ENCODE measurements around the gene FBXL22.

Gene FBXL22

GRCh38 chr15:63595065-63595464, 2.1 kb upstream of the FBXL22 start:
- H2AFZ ChIP-seq (ENCODE audit: low read length): no peak overlapping the region
- TF ChIP-seq EZH2phosphoT487 (IDR thresholded peaks at IDR 0.05; ENCODE audit: low read length) (no peak), EZH2 (optimal IDR thresholded peaks at IDR 0.05; ENCODE audit: low read depth, low read length) (no peak), CTCF (IDR thresholded peaks at IDR 0.05; ENCODE audit: low read length) (no peak)
- H3K9me3 ChIP-seq (replicated peaks; ENCODE audit: insufficient read depth, low read length): no peaks in the 10 kb centered on the region
- no peak overlapping the region for H3K27ac ChIP-seq (ENCODE audit: low read length)
- H4K20me1 ChIP-seq (ENCODE audit: insufficient read depth, low read length): no peaks in the 10 kb centered on the region
- H3K4me2 ChIP-seq (ENCODE audit: low read depth, low read length): no peak overlapping the region
- no peak overlapping the region for H3K4me3 ChIP-seq (ENCODE audit: low read length)
- H3K4me1 ChIP-seq (ENCODE audit: low read length): 0 out of 2 replicates have a peak, but pooled peaks cover 4% of the 10 kb centered on the region
- H3K36me3 ChIP-seq (replicated peaks; ENCODE audit: insufficient read depth, low read length): peaks cover 8% of the 10 kb centered on the region; the same call in 1 of the 2 replicates
- no peaks in the 10 kb centered on the region; the same call in 1 of the 2 replicates for H3K79me2 ChIP-seq (ENCODE audit: low read length)
- peaks cover 8% of the 10 kb centered on the region; the same call in 1 of the 2 replicates for H3F3A ChIP-seq (ENCODE audit: insufficient read depth, low read length)
- no peak overlapping the region for H3K9ac ChIP-seq (ENCODE audit: low read length)
- H3K9me2 ChIP-seq (replicated peaks; ENCODE audit: insufficient read depth, low read length): no peaks in the 10 kb centered on the region
- no peaks in the 10 kb centered on the region for H3K27me3 ChIP-seq (replicated peaks; ENCODE audit: insufficient read depth, low read length)
- no peak for DNase-seq

GRCh38 chr15:63595688-63596087, 1.5 kb upstream of the FBXL22 start:
- H3F3A ChIP-seq (ENCODE audit: insufficient read depth, low read length): peaks cover 12% of the 10 kb centered on the region; the same call in 1 of the 2 replicates
- H2AFZ ChIP-seq (ENCODE audit: low read length): no peak overlapping the region
- no peaks in the 10 kb centered on the region for H3K9me2 ChIP-seq (replicated peaks; ENCODE audit: insufficient read depth, low read length)
- 0 out of 2 replicates have a peak, but pooled peaks cover 4% of the 10 kb centered on the region for H3K4me1 ChIP-seq (ENCODE audit: low read length)
- no peak overlapping the region for H3K27ac ChIP-seq (ENCODE audit: low read length)
- H3K9me3 ChIP-seq (replicated peaks; ENCODE audit: insufficient read depth, low read length): no peaks in the 10 kb centered on the region
- H4K20me1 ChIP-seq (ENCODE audit: insufficient read depth, low read length): no peaks in the 10 kb centered on the region
- H3K36me3 ChIP-seq (replicated peaks; ENCODE audit: insufficient read depth, low read length): peaks cover 8% of the 10 kb centered on the region; the same call in 1 of the 2 replicates
- H3K27me3 ChIP-seq (replicated peaks; ENCODE audit: insufficient read depth, low read length): no peaks in the 10 kb centered on the region
- H3K4me3 ChIP-seq (ENCODE audit: low read length): no peak overlapping the region
- no peak overlapping the region for H3K9ac ChIP-seq (ENCODE audit: low read length)
- TF ChIP-seq CTCF (IDR thresholded peaks at IDR 0.05; ENCODE audit: low read length) (no peak), EZH2phosphoT487 (IDR thresholded peaks at IDR 0.05; ENCODE audit: low read length) (no peak), EZH2 (optimal IDR thresholded peaks at IDR 0.05; ENCODE audit: low read depth, low read length) (no peak)
- no peak for DNase-seq
- no peak overlapping the region for H3K4me2 ChIP-seq (ENCODE audit: low read depth, low read length)
- H3K79me2 ChIP-seq (ENCODE audit: low read length): no peaks in the 10 kb centered on the region; the same call in 1 of the 2 replicates

- no peak overlapping the region for H3K27ac ChIP-seq (ENCODE audit: low read length)
- H3K79me2 ChIP-seq (ENCODE audit: low read length): no peaks in the 10 kb centered on the region; the same call in 1 of the 2 replicates
- H3K27me3 ChIP-seq (replicated peaks; ENCODE audit: insufficient read depth, low read length): no peaks in the 10 kb centered on the region
- H3K9me2 ChIP-seq (replicated peaks; ENCODE audit: insufficient read depth, low read length): no peaks in the 10 kb centered on the region
- 0 out of 2 replicates have a peak, but pooled peaks cover 4% of the 10 kb centered on the region for H3K36me3 ChIP-seq (replicated peaks; ENCODE audit: insufficient read depth, low read length)
- no peak overlapping the region for H2AFZ ChIP-seq (ENCODE audit: low read length)
- peaks cover 20% of the 10 kb centered on the region for H3F3A ChIP-seq (ENCODE audit: insufficient read depth, low read length)
- H3K4me2 ChIP-seq (ENCODE audit: low read depth, low read length): no peak overlapping the region
- no peak overlapping the region for H3K4me3 ChIP-seq (ENCODE audit: low read length)
- no peak for DNase-seq
- H3K4me1 ChIP-seq (ENCODE audit: low read length): 0 out of 2 replicates have a peak, but pooled peaks cover 4% of the 10 kb centered on the region
- H3K9me3 ChIP-seq (replicated peaks; ENCODE audit: insufficient read depth, low read length): no peaks in the 10 kb centered on the region
- H4K20me1 ChIP-seq (ENCODE audit: insufficient read depth, low read length): no peaks in the 10 kb centered on the region
- H3K9ac ChIP-seq (ENCODE audit: low read length): no peak overlapping the region
- TF ChIP-seq CTCF (IDR thresholded peaks at IDR 0.05; ENCODE audit: low read length): no peak
- no peak for TF ChIP-seq EZH2 (optimal IDR thresholded peaks at IDR 0.05; ENCODE audit: low read depth, low read length)
- TF ChIP-seq EZH2phosphoT487 (IDR thresholded peaks at IDR 0.05; ENCODE audit: low read length): no peak
Observed at GRCh38 chr15:63596676-63597037, 530 bp upstream of the FBXL22 start.
